RWPE2 (cell line): ENCODE data around the gene UBQLN4.

ENCODE experiments used
- ATAC-seq: fragments of 200-7000 bp; cut with Tn5 transposase; 3 replicates; pipeline ENCODE4 v1.9.1; 2021; ENCODE audit warnings: low read depth
- DNase-seq: peaks from one replicate; pipeline ENCODE4 v3.0.0-alpha.2; 2020; ENCODE audit warnings: low spot score
- H3K27ac ChIP-seq: fragments of 450-650 bp; 2 replicates; pipeline ENCODE4 v1.5.1; 2017; ENCODE audit warnings: mild to moderate bottlenecking; ENCODE audit not compliant: poor library complexity, severe bottlenecking
- H3K27me3 ChIP-seq: fragments of 250-450 bp; sonication (Bioruptor Pico); 2 replicates; pipeline ENCODE4 v1.5.1; 2021; ENCODE audit warnings: mild to moderate bottlenecking, moderate library complexity; ENCODE audit not compliant: insufficient read depth, poor library complexity, severe bottlenecking
- H3K36me3 ChIP-seq: fragments of 250-450 bp; sonication (Bioruptor Pico); 2 replicates; pipeline ENCODE4 v1.5.1; 2020; ENCODE audit warnings: low read depth, mild to moderate bottlenecking, moderate library complexity
- H3K4me1 ChIP-seq: fragments of 250-450 bp; sonication (Bioruptor Pico); 2 replicates; pipeline ENCODE4 v1.5.1; 2021; ENCODE audit warnings: mild to moderate bottlenecking, moderate library complexity; ENCODE audit not compliant: insufficient read depth, poor library complexity, severe bottlenecking
- H3K4me3 ChIP-seq: fragments of 250-450 bp; sonication (Bioruptor Pico); 2 replicates; pipeline ENCODE4 v1.5.1; 2021; ENCODE audit warnings: mild to moderate bottlenecking, moderate library complexity; ENCODE audit not compliant: severe bottlenecking
- H3K9me3 ChIP-seq: fragments of 250-450 bp; sonication (Bioruptor Pico); 2 replicates; pipeline ENCODE4 v1.5.1; 2021; ENCODE audit warnings: mild to moderate bottlenecking, moderate library complexity; ENCODE audit not compliant: severe bottlenecking
- TF ChIP-seq, protein P1 (sequence below): fragments of 450-650 bp; IDR thresholded peaks from one replicate; pipeline ENCODE4 v1.5.1; 2017; ENCODE audit warnings: mild to moderate bottlenecking, moderate library complexity; ENCODE audit not compliant: poor library complexity, severe bottlenecking

The UBQLN4 gene

GRCh38 chr1:156081180-156081916, 27.8 kb upstream of the UBQLN4 start:
- Histone ChIP-seq H3K9me3 (no peaks in the 10 kb centered on the region), H3K27me3 (no peaks in the 10 kb centered on the region), H3K4me3 (peak overlapping the region; percentile 70), H3K27ac (peak overlapping the region; percentile 11), H3K36me3 (0 out of 2 replicates have a peak, but pooled peaks cover 4% of the 10 kb centered on the region), H3K4me1 (no peaks in the 10 kb centered on the region)
- ATAC-seq, result peak; percentile 13; the same call in 1 of the 3 replicates
- no peak for DNase-seq
- TF ChIP-seq, protein P1, sequence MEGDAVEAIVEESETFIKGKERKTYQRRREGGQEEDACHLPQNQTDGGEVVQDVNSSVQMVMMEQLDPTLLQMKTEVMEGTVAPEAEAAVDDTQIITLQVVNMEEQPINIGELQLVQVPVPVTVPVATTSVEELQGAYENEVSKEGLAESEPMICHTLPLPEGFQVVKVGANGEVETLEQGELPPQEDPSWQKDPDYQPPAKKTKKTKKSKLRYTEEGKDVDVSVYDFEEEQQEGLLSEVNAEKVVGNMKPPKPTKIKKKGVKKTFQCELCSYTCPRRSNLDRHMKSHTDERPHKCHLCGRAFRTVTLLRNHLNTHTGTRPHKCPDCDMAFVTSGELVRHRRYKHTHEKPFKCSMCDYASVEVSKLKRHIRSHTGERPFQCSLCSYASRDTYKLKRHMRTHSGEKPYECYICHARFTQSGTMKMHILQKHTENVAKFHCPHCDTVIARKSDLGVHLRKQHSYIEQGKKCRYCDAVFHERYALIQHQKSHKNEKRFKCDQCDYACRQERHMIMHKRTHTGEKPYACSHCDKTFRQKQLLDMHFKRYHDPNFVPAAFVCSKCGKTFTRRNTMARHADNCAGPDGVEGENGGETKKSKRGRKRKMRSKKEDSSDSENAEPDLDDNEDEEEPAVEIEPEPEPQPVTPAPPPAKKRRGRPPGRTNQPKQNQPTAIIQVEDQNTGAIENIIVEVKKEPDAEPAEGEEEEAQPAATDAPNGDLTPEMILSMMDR, result no peak

DNA sequence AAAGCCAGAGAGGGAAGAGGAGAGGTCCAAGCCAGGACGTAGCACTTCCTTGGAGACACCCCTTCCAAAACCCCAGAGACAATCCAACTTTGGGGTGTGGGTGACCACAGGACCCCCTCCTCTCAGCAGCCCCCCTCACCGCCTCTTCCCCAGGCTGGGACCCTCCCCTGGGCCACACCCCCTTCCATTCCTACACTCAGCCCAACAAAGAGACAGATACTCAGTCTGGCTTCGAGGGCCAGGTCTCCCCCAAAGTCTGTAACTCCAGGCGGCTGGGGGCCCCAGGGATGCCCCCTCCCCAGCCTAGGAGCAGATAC, 27.2 kb upstream of the UBQLN4 start:
- TF ChIP-seq, protein P1, result no peak
- Histone ChIP-seq H3K4me1 (no peaks in the 10 kb centered on the region), H3K9me3 (no peaks in the 10 kb centered on the region), H3K27me3 (no peaks in the 10 kb centered on the region), H3K4me3 (peak overlapping the region; percentile 70), H3K36me3 (0 out of 2 replicates have a peak, but pooled peaks cover 4% of the 10 kb centered on the region), H3K27ac (peak overlapping the region; percentile 7)
- ATAC-seq (no peak; the same call in 2 of the 3 replicates), DNase-seq (no peak)

- no peak overlapping the region for H3K27ac ChIP-seq
- H3K27me3 ChIP-seq, result no peaks in the 10 kb centered on the region
- ATAC-seq (no peak), DNase-seq (no peak)
- no peaks in the 10 kb centered on the region for H3K4me1 ChIP-seq
- 0 out of 2 replicates have a peak, but pooled peaks cover 4% of the 10 kb centered on the region for H3K36me3 ChIP-seq
- peak overlapping the region; percentile 70 for H3K4me3 ChIP-seq
- TF ChIP-seq, protein P1, result no peak
- H3K9me3 ChIP-seq, result no peaks in the 10 kb centered on the region
Measured at GRCh38 chr1:156080241-156080862, 26.8 kb upstream of the UBQLN4 start.

DNA sequence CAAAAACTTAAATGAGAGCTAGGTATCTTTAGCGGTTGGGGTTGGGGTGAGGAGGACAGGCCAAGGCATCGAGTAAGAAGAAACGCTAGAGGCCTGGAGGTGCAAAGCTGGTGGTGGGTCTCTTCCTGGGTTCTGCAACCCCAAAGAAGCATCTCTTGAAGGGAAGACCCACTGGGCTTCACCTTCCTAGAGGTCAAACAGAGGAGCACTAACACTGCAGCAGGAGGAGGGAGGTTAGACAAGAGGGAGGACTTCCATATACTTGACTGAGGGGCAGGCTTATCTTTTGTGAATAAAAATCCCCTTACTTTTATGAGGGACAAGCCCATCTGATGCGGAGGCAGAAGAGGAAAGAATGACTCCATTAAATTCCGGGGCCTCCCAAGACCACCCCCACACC, 26.2 kb upstream of the UBQLN4 start:
- no peak for ATAC-seq

More for the DNA sequence above, 26.2 kb upstream of the UBQLN4 start:
- TF ChIP-seq, protein P1, result no peak
- 0 out of 2 replicates have a peak, but pooled peaks cover 4% of the 10 kb centered on the region for H3K36me3 ChIP-seq
- DNase-seq, result no peak
- no peaks in the 10 kb centered on the region for H3K4me1 ChIP-seq
- no peaks in the 10 kb centered on the region for H3K27me3 ChIP-seq
- H3K27ac ChIP-seq, result no peak overlapping the region
- no peak overlapping the region for H3K4me3 ChIP-seq
- H3K9me3 ChIP-seq, result no peaks in the 10 kb centered on the region
